Activated CD8-positive, alpha-beta memory T cell treated with anti-CD3 and anti-CD28 coated beads for 36 hours (primary cell): ENCODE data around the gene PSMB7. TPM values are rescaled to one million over a fixed set of nuclear protein-coding genes. Genes with fewer than 3 reads are reported as not detected.

Experiments
- total RNA-seq, 2 experiments: library from RNA; stranded (reverse); gene quantifications; one replicate each; pipeline ENCODE4 v1.2.3, GENCODE V29; 2021

PSMB7 gene
- total RNA-seq, 2 experiments from 2014 or later = 206 to 212 TPM

Other genes starting within 250 kb of the PSMB7 start
- gene NEK6, start 157.5 kb downstream of the PSMB7 start, total RNA-seq = 10 to 100 TPM; 26.5 to 29.4 TPM
- not detected for gene ADGRD2, start 35.0 kb upstream of the PSMB7 start, total RNA-seq
- not detected for gene NR5A1, start 92.0 kb upstream of the PSMB7 start, total RNA-seq